ENCODE data around the gene SLC25A13.

Gene SLC25A13

GRCh38 chr7:96204601-96205000 is 117.3 kb downstream of the SLC25A13 start:
- DNase-seq (ENCODE audit: low read depth in 1 of 2, low spot score in 1 of 2): no peak

GRCh38 chr7:96203786-96204185 is 118.1 kb downstream of the SLC25A13 start:
- DNase-seq (ENCODE audit: low read depth in 1 of 2, low spot score in 1 of 2): no peak

GRCh38 chr7:96202102-96202501 is 119.8 kb downstream of the SLC25A13 start:
- no peak for DNase-seq (ENCODE audit: low read depth in 1 of 2, low spot score in 1 of 2)

GRCh38 chr7:96200740-96201139 is 121.2 kb downstream of the SLC25A13 start:
- DNase-seq (ENCODE audit: low read depth in 1 of 2, low spot score in 1 of 2): no peak

- DNase-seq (ENCODE audit: low read depth in 1 of 2, low spot score in 1 of 2): no peak
These were observed 122.5 kb downstream of the SLC25A13 start for GRCh38 chr7:96199421-96199820.

- DNase-seq (ENCODE audit: low read depth in 1 of 2, low spot score in 1 of 2): no peak
These were observed 123.8 kb downstream of the SLC25A13 start for GRCh38 chr7:96198047-96198636.

GRCh38 chr7:96196676-96197075 is 125.2 kb downstream of the SLC25A13 start:
- DNase-seq (ENCODE audit: low read depth in 1 of 2, low spot score in 1 of 2): no peak

GRCh38 chr7:96189129-96189820 is 132.6 kb downstream of the SLC25A13 start:
- no peak for DNase-seq (ENCODE audit: low read depth in 1 of 2, low spot score in 1 of 2)

GRCh38 chr7:96188591-96188991 is 133.3 kb downstream of the SLC25A13 start:
- no peak for DNase-seq (ENCODE audit: low read depth in 1 of 2, low spot score in 1 of 2)

GRCh38 chr7:96188174-96188581 is 133.7 kb downstream of the SLC25A13 start:
- DNase-seq (ENCODE audit: low read depth in 1 of 2, low spot score in 1 of 2): no peak

- DNase-seq (ENCODE audit: low read depth in 1 of 2, low spot score in 1 of 2): no peak
These were observed 134.2 kb downstream of the SLC25A13 start for GRCh38 chr7:96187735-96188134.

GRCh38 chr7:96184783-96185182 is 137.1 kb downstream of the SLC25A13 start:
- no peak for DNase-seq (ENCODE audit: low read depth in 1 of 2, low spot score in 1 of 2)

- DNase-seq (ENCODE audit: low read depth in 1 of 2, low spot score in 1 of 2): no peak
These were observed 138.7 kb downstream of the SLC25A13 start for GRCh38 chr7:96183163-96183670.

GRCh38 chr7:96182424-96183158 is 139.3 kb downstream of the SLC25A13 start:
- no peak for DNase-seq (ENCODE audit: low read depth in 1 of 2, low spot score in 1 of 2)

- DNase-seq (ENCODE audit: low read depth in 1 of 2, low spot score in 1 of 2): no peak
These were observed 140.7 kb downstream of the SLC25A13 start for GRCh38 chr7:96181174-96181573.

GRCh38 chr7:96179837-96180236 is 142.1 kb downstream of the SLC25A13 start:
- no peak for DNase-seq (ENCODE audit: low read depth in 1 of 2, low spot score in 1 of 2)

GRCh38 chr7:96179341-96179740 is 142.6 kb downstream of the SLC25A13 start:
- DNase-seq (ENCODE audit: low read depth in 1 of 2, low spot score in 1 of 2): no peak

GRCh38 chr7:96178581-96178980 is 143.3 kb downstream of the SLC25A13 start:
- DNase-seq (ENCODE audit: low read depth in 1 of 2, low spot score in 1 of 2): no peak

- DNase-seq (ENCODE audit: low read depth in 1 of 2, low spot score in 1 of 2): no peak
These were observed 144.5 kb downstream of the SLC25A13 start for GRCh38 chr7:96177353-96177752.

- DNase-seq (ENCODE audit: low read depth in 1 of 2, low spot score in 1 of 2): no peak
These were observed 147.1 kb downstream of the SLC25A13 start for GRCh38 chr7:96174812-96175211.

- no peak for DNase-seq (ENCODE audit: low read depth in 1 of 2, low spot score in 1 of 2)
These were observed 148.1 kb downstream of the SLC25A13 start for GRCh38 chr7:96173781-96174180.

- no peak for DNase-seq (ENCODE audit: low read depth in 1 of 2, low spot score in 1 of 2)
These were observed 152.5 kb downstream of the SLC25A13 start for GRCh38 chr7:96169439-96169838.

Measured in stimulated activated CD4-positive, alpha-beta T cell treated with anti-CD3 and anti-CD28 coated beads, Interleukin-15, amount 100 ng/mL, for 1 hour (primary cell).